ENCODE measurements around the gene C1GALT1C1L. TPM values are rescaled to one million over a fixed set of nuclear protein-coding genes. Genes with fewer than 3 reads are reported as not detected.

Gene C1GALT1C1L
- total RNA-seq, 1 experiment from 2014 or later: not detected

- Histone ChIP-seq H4K5ac (ENCODE audit: insufficient read length, low read depth, low read length) (no peak overlapping the region), H3K18ac (ENCODE audit: insufficient read length, low read depth, low read length) (no peak overlapping the region), H3K4ac (ENCODE audit: low read depth, low read length) (no peak overlapping the region), H2BK20ac (ENCODE audit: low read depth, low read length, poor library complexity, severe bottlenecking) (no peak overlapping the region), H3K23ac (ENCODE audit: insufficient read length, low read depth, low read length) (no peak overlapping the region), H4K8ac (replicated peaks; ENCODE audit: insufficient read length, low read depth, low read length) (no peak overlapping the region), H3K27ac (ENCODE audit: insufficient read length, low read depth, low read length) (no peak overlapping the region), H2BK120ac (ENCODE audit: low read depth, low read length, poor library complexity, severe bottlenecking) (no peak overlapping the region), H2AFZ (ENCODE audit: low read length) (no peak overlapping the region), H3K79me1 (ENCODE audit: insufficient read depth, low read depth, low read length, poor library complexity, severe bottlenecking) (no peaks in the 10 kb centered on the region), H3K9ac (ENCODE audit: extremely low read depth, insufficient read length, low read length) (no peak overlapping the region), H3K4me2 (ENCODE audit: insufficient read depth, insufficient read length, low read length) (no peak overlapping the region), H4K20me1 (ENCODE audit: control insufficient read depth, insufficient read depth, insufficient read length) (no peaks in the 10 kb centered on the region), H3K4me1 (ENCODE audit: insufficient read depth, low read length) (peaks cover 6% of the 10 kb centered on the region), H3K56ac (ENCODE audit: insufficient read length, low read depth, low read length) (no peak overlapping the region), H3K27me3 (ENCODE audit: insufficient read depth, low read length) (no peaks in the 10 kb centered on the region), H2BK15ac (ENCODE audit: low read depth, low read length) (no peak overlapping the region), H2BK12ac (ENCODE audit: insufficient read length, low read depth, low read length) (no peak overlapping the region), H3K9me3 (ENCODE audit: control insufficient read depth, low read depth, low read length) (no peaks in the 10 kb centered on the region), H2AK5ac (ENCODE audit: insufficient read length, low read length) (no peak overlapping the region), H3T11ph (ENCODE audit: low read length) (no peak overlapping the region), H3K14ac (ENCODE audit: insufficient read depth, low read length) (no peak overlapping the region), H3K79me2 (ENCODE audit: insufficient read depth, low read length) (no peaks in the 10 kb centered on the region; the same call in 1 of the 2 replicates), H4K91ac (ENCODE audit: insufficient read length, low read depth, low read length) (no peak overlapping the region), H3K23me2 (ENCODE audit: insufficient read length, low read depth, low read length, poor library complexity, severe bottlenecking) (no peaks in the 10 kb centered on the region), H2BK5ac (ENCODE audit: insufficient read length, low read length) (no peak overlapping the region)
- H3K27me3 Mint-ChIP-seq (ENCODE audit: low read depth): no peaks in the 10 kb centered on the region
- no peak overlapping the region for H3K27ac Mint-ChIP-seq
- TF ChIP-seq, protein P1, sequence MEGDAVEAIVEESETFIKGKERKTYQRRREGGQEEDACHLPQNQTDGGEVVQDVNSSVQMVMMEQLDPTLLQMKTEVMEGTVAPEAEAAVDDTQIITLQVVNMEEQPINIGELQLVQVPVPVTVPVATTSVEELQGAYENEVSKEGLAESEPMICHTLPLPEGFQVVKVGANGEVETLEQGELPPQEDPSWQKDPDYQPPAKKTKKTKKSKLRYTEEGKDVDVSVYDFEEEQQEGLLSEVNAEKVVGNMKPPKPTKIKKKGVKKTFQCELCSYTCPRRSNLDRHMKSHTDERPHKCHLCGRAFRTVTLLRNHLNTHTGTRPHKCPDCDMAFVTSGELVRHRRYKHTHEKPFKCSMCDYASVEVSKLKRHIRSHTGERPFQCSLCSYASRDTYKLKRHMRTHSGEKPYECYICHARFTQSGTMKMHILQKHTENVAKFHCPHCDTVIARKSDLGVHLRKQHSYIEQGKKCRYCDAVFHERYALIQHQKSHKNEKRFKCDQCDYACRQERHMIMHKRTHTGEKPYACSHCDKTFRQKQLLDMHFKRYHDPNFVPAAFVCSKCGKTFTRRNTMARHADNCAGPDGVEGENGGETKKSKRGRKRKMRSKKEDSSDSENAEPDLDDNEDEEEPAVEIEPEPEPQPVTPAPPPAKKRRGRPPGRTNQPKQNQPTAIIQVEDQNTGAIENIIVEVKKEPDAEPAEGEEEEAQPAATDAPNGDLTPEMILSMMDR (conservative IDR thresholded peaks at IDR 0.05): no peak
- no peaks in the 10 kb centered on the region for H3K9me3 Mint-ChIP-seq
- H3K4me1 Mint-ChIP-seq: peaks cover 16 to 20% of the 10 kb centered on the region in 2 experiments
- 0 out of 7 replicates have a peak, but pooled peaks cover 0 to 3% (median 2%) of the 10 kb centered on the region in 3 experiments for H3K36me3 Mint-ChIP-seq (ENCODE audit: insufficient read depth in 1 of 3, low read depth in 3 of 3)
- no peak for DNase-seq
- H3K4me3 Mint-ChIP-seq: no peak overlapping the region
Observed at GRCh38 chr2:43717322-43717721, 41.1 kb upstream of the C1GALT1C1L start.
